Neural cell (in vitro differentiated cells): ENCODE measurements around the gene HNRNPA2B1.

Experiments
- EP300 ChIP-seq: fragments of 450-650 bp; conservative IDR thresholded peaks from 2 replicates; pipeline ENCODE4 v1.6.1; 2014; ENCODE audit warnings: antibody characterized with exemption, mild to moderate bottlenecking, moderate library complexity; ENCODE audit not compliant: poor library complexity, severe bottlenecking
- EZH2 ChIP-seq: fragments of 200-600, 300-800 bp; shearing (Covaris generic), sonication (generic); IDR thresholded peaks from 2 replicates; pipeline ENCODE4 v1.6.1; 2014; ENCODE audit warnings: antibody characterized with exemption, low read length, borderline replicate concordance, mild to moderate bottlenecking; ENCODE audit not compliant: insufficient read depth, poor library complexity, severe bottlenecking
- POLR2AphosphoS5 ChIP-seq: IDR thresholded peaks from 2 replicates; pipeline ENCODE4 v1.6.1; 2012
- RAD21 ChIP-seq: fragments of 450-650 bp; conservative IDR thresholded peaks from 2 replicates; pipeline ENCODE4 v1.6.1; 2014; ENCODE audit warnings: antibody characterized with exemption, mild to moderate bottlenecking, moderate library complexity
- SMC3 ChIP-seq: fragments of 450-650 bp; conservative IDR thresholded peaks from 2 replicates; pipeline ENCODE4 v1.6.1; 2014; ENCODE audit warnings: antibody characterized with exemption, mild to moderate bottlenecking, moderate library complexity; ENCODE audit not compliant: poor library complexity
- TAF1 ChIP-seq: IDR thresholded peaks from 2 replicates; pipeline ENCODE4 v1.6.1; 2012; ENCODE audit warnings: low read depth
- TF ChIP-seq, protein P1 (sequence below): fragments of 450-650 bp; IDR thresholded peaks from 2 replicates; pipeline ENCODE4 v1.5.1; 2014; ENCODE audit warnings: antibody characterized with exemption, mild to moderate bottlenecking, moderate library complexity; ENCODE audit not compliant: poor library complexity, severe bottlenecking
- TF ChIP-seq, protein P2 (sequence below): IDR thresholded peaks from 2 replicates; pipeline ENCODE4 v1.6.1; 2012; ENCODE audit warnings: borderline replicate concordance

DNA sequence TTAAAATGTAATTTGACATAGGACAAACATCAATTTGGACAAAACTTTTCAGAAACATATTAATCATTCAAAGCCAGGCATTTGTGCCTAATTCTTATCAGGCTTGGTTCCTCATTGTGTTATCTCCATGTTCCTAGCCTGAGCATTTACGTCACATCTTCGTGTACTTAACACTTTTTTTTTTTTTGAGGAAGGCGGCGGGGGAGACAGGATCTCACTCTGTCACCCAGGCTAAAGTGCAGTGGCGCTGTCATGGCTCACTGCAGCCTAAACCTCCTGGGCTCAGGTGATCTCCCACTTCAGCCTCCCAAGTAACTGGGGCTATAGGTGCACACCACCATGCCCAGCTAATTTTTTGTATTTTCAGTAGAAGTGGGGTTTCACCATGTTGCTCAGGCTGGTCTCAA, 19.8 kb downstream of the HNRNPA2B1 start:
- TF ChIP-seq RAD21 = no peak
- TF ChIP-seq POLR2AphosphoS5 = no peak
- TF ChIP-seq, protein P1, sequence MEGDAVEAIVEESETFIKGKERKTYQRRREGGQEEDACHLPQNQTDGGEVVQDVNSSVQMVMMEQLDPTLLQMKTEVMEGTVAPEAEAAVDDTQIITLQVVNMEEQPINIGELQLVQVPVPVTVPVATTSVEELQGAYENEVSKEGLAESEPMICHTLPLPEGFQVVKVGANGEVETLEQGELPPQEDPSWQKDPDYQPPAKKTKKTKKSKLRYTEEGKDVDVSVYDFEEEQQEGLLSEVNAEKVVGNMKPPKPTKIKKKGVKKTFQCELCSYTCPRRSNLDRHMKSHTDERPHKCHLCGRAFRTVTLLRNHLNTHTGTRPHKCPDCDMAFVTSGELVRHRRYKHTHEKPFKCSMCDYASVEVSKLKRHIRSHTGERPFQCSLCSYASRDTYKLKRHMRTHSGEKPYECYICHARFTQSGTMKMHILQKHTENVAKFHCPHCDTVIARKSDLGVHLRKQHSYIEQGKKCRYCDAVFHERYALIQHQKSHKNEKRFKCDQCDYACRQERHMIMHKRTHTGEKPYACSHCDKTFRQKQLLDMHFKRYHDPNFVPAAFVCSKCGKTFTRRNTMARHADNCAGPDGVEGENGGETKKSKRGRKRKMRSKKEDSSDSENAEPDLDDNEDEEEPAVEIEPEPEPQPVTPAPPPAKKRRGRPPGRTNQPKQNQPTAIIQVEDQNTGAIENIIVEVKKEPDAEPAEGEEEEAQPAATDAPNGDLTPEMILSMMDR = no peak
- no peak for TF ChIP-seq EP300
- TF ChIP-seq SMC3 = no peak
- no peak for TF ChIP-seq EZH2
- TF ChIP-seq, protein P2, sequence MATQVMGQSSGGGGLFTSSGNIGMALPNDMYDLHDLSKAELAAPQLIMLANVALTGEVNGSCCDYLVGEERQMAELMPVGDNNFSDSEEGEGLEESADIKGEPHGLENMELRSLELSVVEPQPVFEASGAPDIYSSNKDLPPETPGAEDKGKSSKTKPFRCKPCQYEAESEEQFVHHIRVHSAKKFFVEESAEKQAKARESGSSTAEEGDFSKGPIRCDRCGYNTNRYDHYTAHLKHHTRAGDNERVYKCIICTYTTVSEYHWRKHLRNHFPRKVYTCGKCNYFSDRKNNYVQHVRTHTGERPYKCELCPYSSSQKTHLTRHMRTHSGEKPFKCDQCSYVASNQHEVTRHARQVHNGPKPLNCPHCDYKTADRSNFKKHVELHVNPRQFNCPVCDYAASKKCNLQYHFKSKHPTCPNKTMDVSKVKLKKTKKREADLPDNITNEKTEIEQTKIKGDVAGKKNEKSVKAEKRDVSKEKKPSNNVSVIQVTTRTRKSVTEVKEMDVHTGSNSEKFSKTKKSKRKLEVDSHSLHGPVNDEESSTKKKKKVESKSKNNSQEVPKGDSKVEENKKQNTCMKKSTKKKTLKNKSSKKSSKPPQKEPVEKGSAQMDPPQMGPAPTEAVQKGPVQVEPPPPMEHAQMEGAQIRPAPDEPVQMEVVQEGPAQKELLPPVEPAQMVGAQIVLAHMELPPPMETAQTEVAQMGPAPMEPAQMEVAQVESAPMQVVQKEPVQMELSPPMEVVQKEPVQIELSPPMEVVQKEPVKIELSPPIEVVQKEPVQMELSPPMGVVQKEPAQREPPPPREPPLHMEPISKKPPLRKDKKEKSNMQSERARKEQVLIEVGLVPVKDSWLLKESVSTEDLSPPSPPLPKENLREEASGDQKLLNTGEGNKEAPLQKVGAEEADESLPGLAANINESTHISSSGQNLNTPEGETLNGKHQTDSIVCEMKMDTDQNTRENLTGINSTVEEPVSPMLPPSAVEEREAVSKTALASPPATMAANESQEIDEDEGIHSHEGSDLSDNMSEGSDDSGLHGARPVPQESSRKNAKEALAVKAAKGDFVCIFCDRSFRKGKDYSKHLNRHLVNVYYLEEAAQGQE = no peak
- no peak for TF ChIP-seq TAF1
